Mucosa of descending colon (tissue), 3 donors: Measurements from ENCODE around the gene SFI1. TPM values are rescaled to one million over a fixed set of nuclear protein-coding genes. Genes with fewer than 3 reads are reported as not detected.

Experiments used
- ATAC-seq: fragments of 200-7000 bp; cut with Tn5 transposase; one replicate; pipeline ENCODE4 v1.9.1; 2020; ENCODE audit warnings: mild to moderate bottlenecking, moderate library complexity
- DNase-seq, 3 donors: peaks; one replicate each; pipeline ENCODE4 v3.0.0-alpha.2; 2020
- H3K36me3 ChIP-seq: fragments of 200-600 bp; one replicate; pipeline ENCODE4 v1.8.0; 2021; ENCODE audit warnings: low read depth, mild to moderate bottlenecking
- H3K4me1 ChIP-seq: fragments of 200-600 bp; one replicate; pipeline ENCODE4 v1.8.0; 2021; ENCODE audit warnings: low read depth, mild to moderate bottlenecking
- H3K4me3 ChIP-seq: fragments of 200-600 bp; one replicate; pipeline ENCODE4 v1.8.0; 2021; ENCODE audit warnings: mild to moderate bottlenecking
- H3K9me3 ChIP-seq: fragments of 200-600 bp; one replicate; pipeline ENCODE4 v1.8.0; 2021; ENCODE audit warnings: mild to moderate bottlenecking
- intact Hi-C, 2 donors: fragments of 100-400 bp; cut with DNase I in 1 of 2; cut with micrococcal nuclease in 1 of 2; formaldehyde crosslinking; loops; one replicate each; pipeline versions ENCODE4 v1.11.0 to v1.11.1; 2022; cut with DNase I, micrococcal nuclease
- total RNA-seq, 3 donors: library from RNA; stranded (reverse); fragmentation: NEBNext Ultra II Directional in 2 of 3; extraction: Animal tissue kit (Norgen Biotek cat#: 25700) in 2 of 3; gene quantifications; one replicate each; pipeline versions ENCODE4 v1.2.1 to v1.2.4, GENCODE V29; 2021 to 2023
- TF ChIP-seq, protein P1 (sequence below): fragments of 200-600 bp; IDR thresholded peaks from one replicate; pipeline ENCODE4 v1.8.0; 2022; ENCODE audit warnings: antibody characterized with exemption, mild to moderate bottlenecking
- donor health status: DM: no; HTN: no; CAD: no; lungs with moderate emphysema.
- donor health status: DM: no; HTN: no; CAD: no.
- donor health status: DM: no; HTN: yes; CAD: no.

Gene SFI1
- total RNA-seq, 3 donors from 2014 or later = 34.4 to 52.6 (median 49.5) TPM

DNA sequence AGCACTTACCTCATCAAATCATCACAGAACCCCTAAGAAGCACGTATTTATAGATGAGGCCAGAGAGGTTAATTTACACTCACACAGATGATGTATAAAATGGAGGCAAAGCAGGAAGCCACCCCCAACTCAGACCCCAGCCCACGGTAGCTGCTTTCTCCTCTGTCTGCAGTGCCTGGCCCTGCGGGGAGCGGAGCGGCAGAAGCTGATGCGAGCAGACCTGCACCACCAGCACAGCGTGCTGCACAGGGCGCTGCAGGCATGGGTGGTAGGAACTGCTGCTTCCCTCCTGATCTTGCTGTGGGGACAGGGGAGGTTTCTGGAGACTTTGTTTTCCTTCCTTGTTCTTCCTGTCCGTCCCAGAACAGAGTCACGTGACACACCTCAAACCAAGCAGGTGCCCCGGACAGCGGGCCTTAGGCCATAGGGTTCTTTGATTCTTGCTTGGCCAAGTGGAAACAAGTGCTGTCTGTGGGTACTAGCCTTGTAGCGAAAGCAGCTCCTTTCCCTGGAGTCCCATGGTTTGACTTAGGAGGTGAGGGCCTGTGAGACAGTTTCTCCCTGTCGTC is 107.9 kb downstream of the SFI1 start:
- intact Hi-C loops = no loop called here
- Histone ChIP-seq H3K9me3 (no peaks in the 10 kb centered on the region), H3K4me1 (no peaks in the 10 kb centered on the region), H3K36me3 (no peaks in the 10 kb centered on the region), H3K4me3 (no peak overlapping the region)
- no peak for DNase-seq
- TF ChIP-seq, protein P1, sequence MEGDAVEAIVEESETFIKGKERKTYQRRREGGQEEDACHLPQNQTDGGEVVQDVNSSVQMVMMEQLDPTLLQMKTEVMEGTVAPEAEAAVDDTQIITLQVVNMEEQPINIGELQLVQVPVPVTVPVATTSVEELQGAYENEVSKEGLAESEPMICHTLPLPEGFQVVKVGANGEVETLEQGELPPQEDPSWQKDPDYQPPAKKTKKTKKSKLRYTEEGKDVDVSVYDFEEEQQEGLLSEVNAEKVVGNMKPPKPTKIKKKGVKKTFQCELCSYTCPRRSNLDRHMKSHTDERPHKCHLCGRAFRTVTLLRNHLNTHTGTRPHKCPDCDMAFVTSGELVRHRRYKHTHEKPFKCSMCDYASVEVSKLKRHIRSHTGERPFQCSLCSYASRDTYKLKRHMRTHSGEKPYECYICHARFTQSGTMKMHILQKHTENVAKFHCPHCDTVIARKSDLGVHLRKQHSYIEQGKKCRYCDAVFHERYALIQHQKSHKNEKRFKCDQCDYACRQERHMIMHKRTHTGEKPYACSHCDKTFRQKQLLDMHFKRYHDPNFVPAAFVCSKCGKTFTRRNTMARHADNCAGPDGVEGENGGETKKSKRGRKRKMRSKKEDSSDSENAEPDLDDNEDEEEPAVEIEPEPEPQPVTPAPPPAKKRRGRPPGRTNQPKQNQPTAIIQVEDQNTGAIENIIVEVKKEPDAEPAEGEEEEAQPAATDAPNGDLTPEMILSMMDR = no peak
- ATAC-seq = no peak

DNA sequence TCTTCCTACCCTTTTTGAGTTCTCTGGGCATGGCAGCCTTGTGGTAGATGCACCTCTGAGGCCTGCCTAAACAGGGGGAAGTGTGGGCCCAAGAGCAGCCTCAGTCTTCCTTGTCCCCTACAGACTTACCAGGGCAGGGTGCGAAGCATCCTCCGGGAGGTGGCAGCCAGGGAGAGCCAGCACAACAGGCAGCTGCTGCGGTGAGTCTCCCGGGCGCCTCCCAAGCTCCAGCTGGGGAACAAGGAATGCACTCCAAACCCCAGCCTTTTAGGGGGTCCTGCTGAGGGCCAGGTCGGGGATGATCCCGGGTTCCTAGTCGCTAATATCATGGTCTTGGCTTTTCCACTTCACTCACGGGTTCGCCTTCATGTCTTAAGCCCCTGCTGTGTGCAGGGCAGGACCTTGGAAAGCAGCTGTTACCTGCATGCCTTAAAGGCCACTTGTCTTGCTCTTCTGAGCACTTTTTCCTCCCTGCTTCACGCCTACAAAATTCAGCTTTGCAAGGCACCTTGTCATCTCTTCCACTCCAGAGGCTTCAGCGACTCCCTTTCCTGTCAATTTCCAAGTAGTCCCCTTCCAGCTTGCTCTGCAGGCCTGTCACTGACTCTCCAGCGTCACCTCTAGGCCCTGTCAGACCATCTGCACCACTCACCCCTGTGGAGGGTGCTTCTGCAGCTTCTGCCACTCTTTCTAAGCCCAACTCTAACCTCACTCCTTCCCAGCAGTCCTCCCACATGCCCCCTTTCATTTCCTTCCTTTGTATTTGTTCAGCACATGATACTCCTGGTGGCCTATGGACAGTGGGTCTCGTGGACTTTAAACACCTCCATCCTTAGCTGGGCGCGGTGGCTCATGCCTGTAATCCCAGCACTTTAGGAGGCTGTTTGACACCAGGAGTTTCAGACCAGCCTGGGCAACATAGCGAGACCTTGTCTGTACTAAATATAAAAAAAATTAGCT is 108.7 kb downstream of the SFI1 start:
- Histone ChIP-seq H3K9me3 (no peaks in the 10 kb centered on the region), H3K36me3 (no peaks in the 10 kb centered on the region), H3K4me3 (no peak overlapping the region), H3K4me1 (no peaks in the 10 kb centered on the region)
- TF ChIP-seq, protein P1 = no peak
- intact Hi-C loops = no loop called here
- ATAC-seq (no peak), DNase-seq (no peak)

DNA sequence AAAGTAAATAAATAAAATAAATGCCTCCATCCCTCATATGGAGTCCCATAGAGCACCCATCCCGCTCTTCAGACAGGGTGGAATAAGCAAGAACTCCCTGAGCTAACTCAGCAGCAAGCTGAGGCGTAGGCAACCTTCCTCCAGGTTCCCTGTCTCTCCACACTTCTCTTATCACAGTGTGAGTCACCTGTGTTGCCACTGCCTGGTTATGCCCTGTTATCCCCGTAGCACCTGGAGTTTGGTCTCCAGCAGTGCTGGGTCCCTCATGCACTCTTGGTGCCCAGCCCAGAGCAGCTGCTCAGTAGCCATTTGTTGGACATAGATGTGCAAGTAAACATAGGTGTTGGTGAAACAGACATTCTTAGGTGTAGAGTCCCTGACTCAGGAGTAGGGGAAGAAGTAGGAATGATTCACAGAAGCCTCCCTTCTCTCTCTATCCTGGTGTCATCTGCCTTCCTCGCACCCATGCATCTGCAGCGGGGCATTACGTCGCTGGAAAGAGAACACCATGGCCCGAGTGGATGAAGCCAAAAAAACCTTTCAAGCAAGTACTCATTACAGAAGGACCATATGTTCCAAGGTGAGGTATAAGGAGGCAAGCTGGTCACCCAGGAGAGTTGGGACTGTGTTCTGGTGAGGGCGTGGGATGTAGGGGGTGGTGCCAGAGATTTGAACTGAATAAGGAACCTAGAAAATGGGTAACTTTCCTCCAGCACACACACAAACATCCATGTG is 109.7 kb downstream of the SFI1 start:
- intact Hi-C loops = no loop called here
- ATAC-seq (peak; percentile 70), DNase-seq (no peak)
- TF ChIP-seq, protein P1 = no peak
- H3K36me3 ChIP-seq = no peaks in the 10 kb centered on the region
- H3K9me3 ChIP-seq = no peaks in the 10 kb centered on the region
- no peaks in the 10 kb centered on the region for H3K4me1 ChIP-seq
- no peak overlapping the region for H3K4me3 ChIP-seq

DNA sequence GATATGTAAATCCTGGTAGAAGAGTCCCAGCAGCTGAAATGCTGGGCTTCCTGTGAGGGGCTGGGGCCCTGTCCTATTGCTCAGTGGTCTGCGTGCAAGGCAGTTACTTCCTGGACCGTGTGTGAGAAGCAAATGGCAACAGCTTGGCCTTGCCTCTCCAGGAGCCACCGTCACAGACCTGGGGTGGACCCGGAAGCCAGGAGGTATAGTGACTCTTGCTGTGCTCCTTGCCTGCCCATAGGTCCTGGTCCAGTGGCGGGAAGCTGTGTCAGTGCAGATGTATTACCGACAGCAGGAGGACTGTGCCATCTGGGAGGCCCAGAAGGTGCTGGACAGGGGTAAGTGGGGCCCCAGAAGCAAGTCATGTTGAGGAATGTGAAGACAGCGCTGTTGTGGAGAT is 111.4 kb downstream of the SFI1 start:
- H3K36me3 ChIP-seq = no peaks in the 10 kb centered on the region
- DNase-seq = no peak
- TF ChIP-seq, protein P1 = no peak
- intact Hi-C loops = no loop called here
- H3K9me3 ChIP-seq = no peaks in the 10 kb centered on the region
- no peak overlapping the region for H3K4me3 ChIP-seq
- H3K4me1 ChIP-seq = no peaks in the 10 kb centered on the region
- ATAC-seq = no peak

DNA sequence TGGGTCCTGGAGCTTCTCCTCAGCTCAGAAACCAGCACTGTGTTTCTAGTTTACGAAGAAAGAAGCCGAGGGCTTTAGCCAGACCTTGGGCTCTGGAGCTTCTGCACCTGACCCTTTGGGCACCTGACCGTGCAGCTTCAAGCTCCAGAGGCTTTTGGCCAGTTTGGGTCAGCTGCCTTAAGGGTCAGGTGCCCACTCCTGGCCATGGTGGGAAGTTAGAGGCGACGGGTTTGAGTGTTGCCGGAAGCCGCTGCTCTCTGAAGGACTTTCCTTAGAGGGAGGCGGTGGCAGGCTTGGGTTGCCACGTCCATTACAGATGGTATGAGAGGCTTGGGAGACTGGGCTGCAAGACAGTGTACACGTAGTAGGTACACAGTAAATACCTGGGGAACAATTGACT is 113.4 kb downstream of the SFI1 start:
- H3K36me3 ChIP-seq = no peaks in the 10 kb centered on the region
- intact Hi-C loops = no loop called here
- no peak for DNase-seq

More for the DNA sequence above, 113.4 kb downstream of the SFI1 start:
- ATAC-seq = no peak
- H3K4me3 ChIP-seq = no peak overlapping the region
- H3K4me1 ChIP-seq = no peaks in the 10 kb centered on the region
- TF ChIP-seq, protein P1 = no peak
- H3K9me3 ChIP-seq = no peaks in the 10 kb centered on the region
